CD4-positive, alpha-beta T cell (primary cell): ENCODE data around the gene NAP1L2. TPM values are rescaled to one million over a fixed set of nuclear protein-coding genes. Genes with fewer than 3 reads are reported as not detected.

ENCODE experiments used
- ATAC-seq: fragments of 200-7000 bp; cut with Tn5 transposase; one replicate; pipeline ENCODE4 v1.10.0; 2022; ENCODE audit warnings: mild to moderate bottlenecking; ENCODE audit not compliant: poor library complexity
- CTCF ChIA-PET: fragments of 350-600 bp; sonication (Branson Sonifier 250); formaldehyde crosslinking; loops from one replicate; lab custom pipeline; 2021; ENCODE audit warnings: antibody characterized with exemption, inconsistent platforms; lab: Charles Lee
- POLR2A ChIA-PET: fragments of 350-600 bp; sonication (Branson Sonifier 250); formaldehyde crosslinking; loops from one replicate; lab custom pipeline; 2021; ENCODE audit warnings: antibody characterized with exemption, inconsistent platforms; lab: Charles Lee
- DNase-seq, 14 experiments: peaks; one replicate each; pipeline ENCODE4 v3.0.0-alpha.2; 2013 to 2020; ENCODE audit warnings: mixed read lengths in 2 of 14
- H3K27ac ChIP-seq, 2 donors: one replicate each; pipeline versions ENCODE4 v1.5.1 to v1.7.0; 2013; ENCODE audit warnings: low read length in 2 of 2, low read depth in 1 of 2, mild to moderate bottlenecking in 1 of 2
- H3K27me3 ChIP-seq, 2 experiments: 1 replicate in 1 of 2; 2 replicates in 1 of 2; pipeline versions ENCODE4 v1.6.1 to v1.7.0; 2013; ENCODE audit warnings: low read length in 2 of 2, control low read depth in 1 of 2, mild to moderate bottlenecking in 1 of 2, moderate library complexity in 1 of 2; ENCODE audit not compliant: insufficient read depth in 2 of 2, control insufficient read depth in 1 of 2
- H3K36me3 ChIP-seq: one replicate; pipeline ENCODE4 v1.6.1; 2013; ENCODE audit warnings: low read length, control low read depth; ENCODE audit not compliant: insufficient read depth
- H3K4me1 ChIP-seq: one replicate; pipeline ENCODE4 v1.6.1; 2013; ENCODE audit warnings: low read length, control low read depth; ENCODE audit not compliant: insufficient read depth
- H3K4me3 ChIP-seq: one replicate; pipeline ENCODE4 v1.5.1; 2013; ENCODE audit warnings: mild to moderate bottlenecking, low read length, moderate library complexity
- H3K9me3 ChIP-seq, 2 experiments: 1 replicate in 1 of 2; 2 replicates in 1 of 2; pipeline versions ENCODE4 v1.6.1 to v1.7.0; 2013; ENCODE audit warnings: low read length in 2 of 2, mild to moderate bottlenecking in 2 of 2, control low read depth in 1 of 2, moderate library complexity in 1 of 2; ENCODE audit not compliant: control insufficient read depth in 1 of 2, insufficient read depth in 1 of 2
- H3K27ac Mint-ChIP-seq: one replicate; pipeline ENCODE4 v1.8.0; 2020; ENCODE audit warnings: mixed read lengths
- H3K27me3 Mint-ChIP-seq: one replicate; pipeline ENCODE4 v1.8.0; 2021; ENCODE audit warnings: mixed read lengths
- H3K36me3 Mint-ChIP-seq: one replicate; pipeline ENCODE4 v1.8.0; 2021; ENCODE audit warnings: low read depth, mixed read lengths
- H3K4me1 Mint-ChIP-seq: one replicate; pipeline ENCODE4 v1.8.0; 2021; ENCODE audit warnings: low read depth, mixed read lengths
- H3K4me3 Mint-ChIP-seq: one replicate; pipeline ENCODE4 v1.8.0; 2020; ENCODE audit warnings: mild to moderate bottlenecking, mixed read lengths
- H3K9me3 Mint-ChIP-seq: one replicate; pipeline ENCODE4 v1.8.0; 2020; ENCODE audit warnings: mixed read lengths
- intact Hi-C, 2 experiments: fragments of 100-400 bp; cut with DNase I in 1 of 2; cut with micrococcal nuclease in 1 of 2; formaldehyde crosslinking; loops; one replicate each; pipeline versions ENCODE4 v1.15.1 to v1.9.0; 2023 to 2025; cut with DNase I, micrococcal nuclease
- polyA plus RNA-seq, 2 donors: library from polyadenylated mRNA; unstranded; fragments of 120-200 nt; gene quantifications; one replicate each; pipeline ENCODE4 v1.2.1, GENCODE V29; 2013
- total RNA-seq, 174 experiments: library from RNA in 2 of 174; stranded (reverse) in 2 of 174; gene quantifications; one replicate each; pipeline ENCODE4 v1.2.3 and lab custom pipeline; 2021 to 2026
- TF ChIP-seq, protein P1 (sequence below): fragments of 200-600 bp; IDR thresholded peaks from one replicate; pipeline ENCODE4 v1.8.0; 2022; ENCODE audit warnings: antibody characterized with exemption, mild to moderate bottlenecking

NAP1L2 gene, protein sequence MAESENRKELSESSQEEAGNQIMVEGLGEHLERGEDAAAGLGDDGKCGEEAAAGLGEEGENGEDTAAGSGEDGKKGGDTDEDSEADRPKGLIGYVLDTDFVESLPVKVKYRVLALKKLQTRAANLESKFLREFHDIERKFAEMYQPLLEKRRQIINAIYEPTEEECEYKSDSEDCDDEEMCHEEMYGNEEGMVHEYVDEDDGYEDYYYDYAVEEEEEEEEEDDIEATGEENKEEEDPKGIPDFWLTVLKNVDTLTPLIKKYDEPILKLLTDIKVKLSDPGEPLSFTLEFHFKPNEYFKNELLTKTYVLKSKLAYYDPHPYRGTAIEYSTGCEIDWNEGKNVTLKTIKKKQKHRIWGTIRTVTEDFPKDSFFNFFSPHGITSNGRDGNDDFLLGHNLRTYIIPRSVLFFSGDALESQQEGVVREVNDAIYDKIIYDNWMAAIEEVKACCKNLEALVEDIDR
- total RNA-seq (1 to 10 TPM; 4.2 to 4.8 TPM), total RNA-seq (lab: John Stamatoyannopoulos, UW) (1.7 to 35.5 (median 11.9) reads per million in 172 experiments)
- 9.7 TPM for polyA plus RNA-seq (2013, experiment 1 of 2)
- 6.6 TPM for polyA plus RNA-seq (2013, experiment 2 of 2)

DNA sequence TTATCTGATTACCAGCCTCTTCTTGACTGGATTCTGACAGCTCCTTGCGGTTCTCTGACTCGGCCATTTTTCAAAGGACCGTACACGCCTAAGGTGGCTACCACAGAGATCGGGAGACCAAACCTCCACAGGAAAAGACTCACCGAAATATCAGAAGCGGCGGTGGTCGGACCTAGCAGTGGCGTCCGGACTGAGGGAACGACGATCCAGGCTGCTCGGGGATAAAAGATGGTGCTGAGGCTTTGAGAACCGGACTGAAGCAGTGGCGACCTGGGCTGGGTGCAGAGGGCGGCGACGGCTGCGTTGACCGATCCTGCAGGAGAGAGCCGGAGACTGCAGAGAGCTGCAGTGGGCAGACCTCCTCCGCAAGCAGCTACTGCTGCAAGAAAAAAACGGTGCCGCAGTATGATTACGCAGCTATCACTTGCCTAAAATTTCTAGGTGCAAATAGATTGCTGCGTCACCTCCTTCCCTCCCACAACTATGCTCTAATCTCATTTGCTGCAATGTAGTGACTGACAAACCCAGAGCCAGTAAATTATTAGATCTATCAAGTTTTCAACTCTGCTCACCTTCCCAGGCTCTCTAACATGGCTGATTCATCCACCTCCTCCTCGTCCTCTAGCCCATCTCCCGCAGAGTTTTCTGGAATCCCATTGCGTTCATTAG lies at the start of gene NAP1L2:
TSS of gene NAP1L2 (minus strand) at position 426 of the 669 bp plus-strand sequence. CDS start at position 67, 359 bp downstream.
- Histone ChIP-seq H3K27ac (peak within 1 kb of the TSS in 1 of 2 donors; percentile 67), H3K4me3 (peak within 1 kb of the TSS; percentile 70), H3K4me1 (no peaks in the 10 kb centered on the region), H3K9me3 (no peaks in the 10 kb centered on the region), H3K27me3 (no peaks in the 10 kb centered on the region), H3K36me3 (no peaks in the 10 kb centered on the region)
- TF ChIP-seq, protein P1, sequence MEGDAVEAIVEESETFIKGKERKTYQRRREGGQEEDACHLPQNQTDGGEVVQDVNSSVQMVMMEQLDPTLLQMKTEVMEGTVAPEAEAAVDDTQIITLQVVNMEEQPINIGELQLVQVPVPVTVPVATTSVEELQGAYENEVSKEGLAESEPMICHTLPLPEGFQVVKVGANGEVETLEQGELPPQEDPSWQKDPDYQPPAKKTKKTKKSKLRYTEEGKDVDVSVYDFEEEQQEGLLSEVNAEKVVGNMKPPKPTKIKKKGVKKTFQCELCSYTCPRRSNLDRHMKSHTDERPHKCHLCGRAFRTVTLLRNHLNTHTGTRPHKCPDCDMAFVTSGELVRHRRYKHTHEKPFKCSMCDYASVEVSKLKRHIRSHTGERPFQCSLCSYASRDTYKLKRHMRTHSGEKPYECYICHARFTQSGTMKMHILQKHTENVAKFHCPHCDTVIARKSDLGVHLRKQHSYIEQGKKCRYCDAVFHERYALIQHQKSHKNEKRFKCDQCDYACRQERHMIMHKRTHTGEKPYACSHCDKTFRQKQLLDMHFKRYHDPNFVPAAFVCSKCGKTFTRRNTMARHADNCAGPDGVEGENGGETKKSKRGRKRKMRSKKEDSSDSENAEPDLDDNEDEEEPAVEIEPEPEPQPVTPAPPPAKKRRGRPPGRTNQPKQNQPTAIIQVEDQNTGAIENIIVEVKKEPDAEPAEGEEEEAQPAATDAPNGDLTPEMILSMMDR: no peak
- no peaks in the 10 kb centered on the region for H3K9me3 Mint-ChIP-seq
- H3K4me1 Mint-ChIP-seq: peaks cover 32% of the 10 kb centered on the region
- peak within 1 kb of the TSS; percentile 93 for H3K4me3 Mint-ChIP-seq
- intact Hi-C loops: loop anchor here in 1 of 2 experiments (10.0 kb wide), 2 partner anchors 350 to 940 kb away; partner anchors contain the start of genes CHIC1 and RPS4X
- CTCF ChIA-PET: no interaction called here
- H3K27me3 Mint-ChIP-seq: no peaks in the 10 kb centered on the region
- ATAC-seq (peak; percentile 88), DNase-seq (peak; percentile 2 to 81 (median 30))
- H3K27ac Mint-ChIP-seq: peak within 1 kb of the TSS; percentile 92
- POLR2A ChIA-PET: interaction anchor here (1.1 to 1.6 kb wide), 4 partner anchors 730 to 1400 kb away, joined by 3 to 4 read pairs (median 4); partner anchors contain the start of genes PIN4 and RLIM
- peaks cover 14% of the 10 kb centered on the region for H3K36me3 Mint-ChIP-seq

DNA sequence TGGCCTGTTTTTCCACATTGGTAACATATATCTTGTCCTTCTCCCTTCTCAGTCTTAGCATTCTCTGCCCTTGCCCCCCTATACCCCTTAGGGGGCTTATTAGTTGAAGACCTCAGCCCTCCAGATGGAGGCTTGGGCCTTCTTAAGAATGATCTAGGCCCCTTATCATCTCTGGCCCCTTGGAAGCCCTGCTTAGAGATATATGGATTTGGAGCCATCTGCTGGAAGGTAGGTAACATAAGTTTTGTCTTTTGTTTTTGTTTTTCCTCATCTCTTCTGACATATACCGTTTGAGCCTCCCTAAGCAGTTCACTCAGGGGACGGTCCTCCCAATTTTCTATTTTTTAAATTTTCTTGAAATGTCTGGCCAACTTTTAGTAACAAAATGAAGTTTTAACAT lies 48.3 kb upstream of the NAP1L2 start:
- DNase-seq (peak in 3 of 14 experiments; percentile 23 to 26 (median 24)), ATAC-seq (no peak)
- TF ChIP-seq, protein P1: no peak
- no peaks in the 10 kb centered on the region for H3K4me1 ChIP-seq
- Mint-ChIP-seq H3K27me3 (peaks cover 15% of the 10 kb centered on the region), H3K4me1 (no peaks in the 10 kb centered on the region), H3K27ac (no peak overlapping the region), H3K36me3 (no peaks in the 10 kb centered on the region), H3K4me3 (no peak overlapping the region), H3K9me3 (no peaks in the 10 kb centered on the region)
- no peaks in the 10 kb centered on the region for H3K9me3 ChIP-seq
- H3K4me3 ChIP-seq: no peak overlapping the region
- intact Hi-C loops: loop anchor here in 1 of 2 experiments (5.0 kb wide), 1 partner anchor 1016 kb away; no protein-coding TSS in a partner anchor
- POLR2A ChIA-PET: no interaction called here
- no peaks in the 10 kb centered on the region for H3K36me3 ChIP-seq
- no peak overlapping the region for H3K27ac ChIP-seq
- CTCF ChIA-PET: no interaction called here
- no peaks in the 10 kb centered on the region for H3K27me3 ChIP-seq

DNA sequence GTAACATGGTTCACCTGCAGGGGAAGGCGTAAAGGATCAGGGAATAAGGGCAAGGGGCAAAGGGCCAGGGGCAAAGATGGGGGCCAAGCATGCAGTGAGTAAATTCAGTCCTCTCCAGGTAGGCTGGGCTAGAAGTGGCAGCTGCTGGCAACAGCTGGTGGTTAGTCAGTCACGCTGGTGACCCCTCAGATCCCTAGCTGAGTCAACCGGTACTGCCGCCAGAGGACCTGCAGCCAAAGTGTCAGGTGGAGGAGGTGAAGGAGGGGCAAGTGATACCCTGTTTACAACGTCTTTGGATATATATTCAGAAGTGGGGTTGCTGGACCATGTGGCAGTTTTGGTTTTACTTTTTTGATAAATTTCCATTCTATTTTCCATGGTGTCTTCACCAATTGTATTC lies 24.6 kb upstream of the NAP1L2 start:
- Mint-ChIP-seq H3K4me3 (no peak overlapping the region), H3K4me1 (no peaks in the 10 kb centered on the region), H3K9me3 (no peaks in the 10 kb centered on the region), H3K27ac (no peak overlapping the region), H3K27me3 (peaks cover 5% of the 10 kb centered on the region), H3K36me3 (no peaks in the 10 kb centered on the region)
- Histone ChIP-seq H3K4me3 (no peak overlapping the region), H3K4me1 (no peaks in the 10 kb centered on the region), H3K27me3 (no peaks in the 10 kb centered on the region), H3K9me3 (no peaks in the 10 kb centered on the region), H3K27ac (no peak overlapping the region), H3K36me3 (no peaks in the 10 kb centered on the region)
- intact Hi-C loops: no loop called here
- ATAC-seq (no peak), DNase-seq (no peak)
- TF ChIP-seq, protein P1: no peak
- CTCF ChIA-PET: no interaction called here
- POLR2A ChIA-PET: no interaction called here
